HepG2 (cell line): Measurements from ENCODE around the gene MRPL14. TPM values are rescaled to one million over a fixed set of nuclear protein-coding genes. Genes with fewer than 3 reads are reported as not detected.

Experiments
- CHCHD3 ChIP-seq: sonication (generic); formaldehyde crosslinking; IDR thresholded peaks from 2 replicates; pipeline ENCODE4 v1.8.0; 2022; ENCODE audit warnings: mild to moderate bottlenecking, missing genetic modification reagents, moderate library complexity
- FOXO1 ChIP-seq: sonication (generic); formaldehyde crosslinking; IDR thresholded peaks from 2 replicates; pipeline ENCODE4 v1.4.0; 2020; ENCODE audit warnings: missing genetic modification reagents
- GZF1 ChIP-seq: sonication (generic); formaldehyde crosslinking; IDR thresholded peaks from 2 replicates; pipeline ENCODE4 v1.5.1; 2020; ENCODE audit warnings: mild to moderate bottlenecking, missing genetic modification reagents
- JDP2 ChIP-seq: sonication (generic); formaldehyde crosslinking; IDR thresholded peaks from 2 replicates; pipeline ENCODE4 v1.8.1; 2022; ENCODE audit warnings: missing genetic modification reagents, borderline replicate concordance
- NFKB2 ChIP-seq: sonication (generic); formaldehyde crosslinking; IDR thresholded peaks from 2 replicates; pipeline ENCODE4 v1.4.0; 2020; ENCODE audit warnings: missing genetic modification reagents, borderline replicate concordance
- POGZ ChIP-seq: sonication (generic); formaldehyde crosslinking; IDR thresholded peaks from 2 replicates; pipeline ENCODE4 v1.4.0; 2020; ENCODE audit warnings: mild to moderate bottlenecking, missing genetic modification reagents
- RXRA ChIP-seq: sonication (generic); formaldehyde crosslinking; IDR thresholded peaks from 2 replicates; pipeline ENCODE4 v1.5.1; 2020; ENCODE audit warnings: missing genetic modification reagents
- ZMYM4 ChIP-seq: sonication (generic); formaldehyde crosslinking; IDR thresholded peaks from 2 replicates; pipeline ENCODE4 v1.8.1; 2023; ENCODE audit warnings: mild to moderate bottlenecking, missing genetic modification reagents
- ZNF101 ChIP-seq: sonication (generic); formaldehyde crosslinking; IDR thresholded peaks from 2 replicates; pipeline ENCODE4 v1.4.0; 2020; ENCODE audit warnings: mild to moderate bottlenecking, low read depth, missing genetic modification reagents, borderline replicate concordance
- ZNF282 ChIP-seq: fragments of 450-650 bp; IDR thresholded peaks from 2 replicates; pipeline ENCODE4 v1.6.1; 2018; ENCODE audit not compliant: partially characterized antibody
- ZNF335 ChIP-seq: sonication (generic); formaldehyde crosslinking; IDR thresholded peaks from 2 replicates; pipeline ENCODE4 v1.4.0; 2020; ENCODE audit warnings: missing genetic modification reagents
- ZNF501 ChIP-seq: sonication (generic); formaldehyde crosslinking; IDR thresholded peaks from 2 replicates; pipeline ENCODE4 v1.5.1; 2020; ENCODE audit warnings: mild to moderate bottlenecking, moderate library complexity, missing genetic modification reagents
- polyA plus RNA-seq, 8 experiments: library from polyadenylated mRNA; depleted of rRNA in 3 of 8; stranded (reverse) in 7 of 8; unstranded in 1 of 8; fragments of >200 nt; fragmentation: Illumina TruSeq in 4 of 8; extraction: Trizol in 4 of 8; gene quantifications; 2 replicates each; pipeline versions ENCODE4 v1.2.1 to v1.2.3, GENCODE V29; 2011 to 2016; ENCODE audit warnings: low read depth in 4 of 8, missing spikeins in 1 of 8, mixed read lengths in 1 of 8; ENCODE audit not compliant: insufficient read depth in 1 of 8
- total RNA-seq, 5 experiments: library from RNA; depleted of rRNA; stranded (reverse); fragments of >200 nt; fragmentation: Illumina TruSeq; extraction: Trizol; gene quantifications; 2 replicates each; pipeline ENCODE4 v1.2.3, GENCODE V29; 2016; ENCODE audit warnings: low read depth in 1 of 5
- TF ChIP-seq, protein P1 (sequence below): IDR thresholded peaks from 2 replicates; pipeline ENCODE4 v1.6.1; 2016; ENCODE audit warnings: low read depth
- TF ChIP-seq, protein P2 (sequence below): sonication (generic); formaldehyde crosslinking; IDR thresholded peaks from one replicate; pipeline ENCODE4 v1.5.1; 2020; ENCODE audit warnings: mild to moderate bottlenecking, missing genetic modification reagents; ENCODE audit errors: not compliant biosample characterization
- TF ChIP-seq, protein P3 (sequence below), 2 experiments: sonication (generic) in 1 of 2; formaldehyde crosslinking in 1 of 2; IDR thresholded peaks; 2 replicates each; pipeline versions ENCODE4 v1.6.1 to v1.9.0; 2014 to 2022; ENCODE audit warnings: antibody characterized with exemption in 1 of 2, borderline replicate concordance in 1 of 2, inconsistent platforms in 1 of 2, low read depth in 1 of 2, missing genetic modification reagents in 1 of 2

MRPL14 gene
- total and polyA plus RNA-seq, 2 of the 13 experiments (the other 11 are each of a cell fraction or from before 2014, with no cell fraction given): 157 to 178 TPM

GRCh38 chr6:44064948-44065272 is 62.3 kb downstream of the MRPL14 start (continued):
- TF ChIP-seq RXRA (no peak), NFKB2 (CRISPR knock-in tag) (no peak), POGZ (CRISPR knock-in tag) (no peak), ZNF101 (CRISPR knock-in tag) (no peak), FOXO1 (CRISPR knock-in tag) (no peak), ZNF501 (CRISPR knock-in tag) (no peak), ZMYM4 (CRISPR knock-in tag) (no peak), CHCHD3 (CRISPR knock-in tag) (no peak), GZF1 (CRISPR knock-in tag) (no peak), ZNF282 (no peak), ZNF335 (CRISPR knock-in tag) (no peak), JDP2 (no peak)
- TF ChIP-seq, protein P1, sequence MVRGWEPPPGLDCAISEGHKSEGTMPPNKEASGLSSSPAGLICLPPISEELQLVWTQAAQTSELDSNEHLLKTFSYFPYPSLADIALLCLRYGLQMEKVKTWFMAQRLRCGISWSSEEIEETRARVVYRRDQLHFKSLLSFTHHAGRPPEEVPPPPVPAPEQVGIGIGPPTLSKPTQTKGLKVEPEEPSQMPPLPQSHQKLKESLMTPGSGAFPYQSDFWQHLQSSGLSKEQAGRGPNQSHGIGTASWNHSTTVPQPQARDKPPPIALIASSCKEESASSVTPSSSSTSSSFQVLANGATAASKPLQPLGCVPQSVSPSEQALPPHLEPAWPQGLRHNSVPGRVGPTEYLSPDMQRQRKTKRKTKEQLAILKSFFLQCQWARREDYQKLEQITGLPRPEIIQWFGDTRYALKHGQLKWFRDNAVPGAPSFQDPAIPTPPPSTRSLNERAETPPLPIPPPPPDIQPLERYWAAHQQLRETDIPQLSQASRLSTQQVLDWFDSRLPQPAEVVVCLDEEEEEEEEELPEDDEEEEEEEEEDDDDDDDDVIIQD: no peak
- TF ChIP-seq, protein P2, sequence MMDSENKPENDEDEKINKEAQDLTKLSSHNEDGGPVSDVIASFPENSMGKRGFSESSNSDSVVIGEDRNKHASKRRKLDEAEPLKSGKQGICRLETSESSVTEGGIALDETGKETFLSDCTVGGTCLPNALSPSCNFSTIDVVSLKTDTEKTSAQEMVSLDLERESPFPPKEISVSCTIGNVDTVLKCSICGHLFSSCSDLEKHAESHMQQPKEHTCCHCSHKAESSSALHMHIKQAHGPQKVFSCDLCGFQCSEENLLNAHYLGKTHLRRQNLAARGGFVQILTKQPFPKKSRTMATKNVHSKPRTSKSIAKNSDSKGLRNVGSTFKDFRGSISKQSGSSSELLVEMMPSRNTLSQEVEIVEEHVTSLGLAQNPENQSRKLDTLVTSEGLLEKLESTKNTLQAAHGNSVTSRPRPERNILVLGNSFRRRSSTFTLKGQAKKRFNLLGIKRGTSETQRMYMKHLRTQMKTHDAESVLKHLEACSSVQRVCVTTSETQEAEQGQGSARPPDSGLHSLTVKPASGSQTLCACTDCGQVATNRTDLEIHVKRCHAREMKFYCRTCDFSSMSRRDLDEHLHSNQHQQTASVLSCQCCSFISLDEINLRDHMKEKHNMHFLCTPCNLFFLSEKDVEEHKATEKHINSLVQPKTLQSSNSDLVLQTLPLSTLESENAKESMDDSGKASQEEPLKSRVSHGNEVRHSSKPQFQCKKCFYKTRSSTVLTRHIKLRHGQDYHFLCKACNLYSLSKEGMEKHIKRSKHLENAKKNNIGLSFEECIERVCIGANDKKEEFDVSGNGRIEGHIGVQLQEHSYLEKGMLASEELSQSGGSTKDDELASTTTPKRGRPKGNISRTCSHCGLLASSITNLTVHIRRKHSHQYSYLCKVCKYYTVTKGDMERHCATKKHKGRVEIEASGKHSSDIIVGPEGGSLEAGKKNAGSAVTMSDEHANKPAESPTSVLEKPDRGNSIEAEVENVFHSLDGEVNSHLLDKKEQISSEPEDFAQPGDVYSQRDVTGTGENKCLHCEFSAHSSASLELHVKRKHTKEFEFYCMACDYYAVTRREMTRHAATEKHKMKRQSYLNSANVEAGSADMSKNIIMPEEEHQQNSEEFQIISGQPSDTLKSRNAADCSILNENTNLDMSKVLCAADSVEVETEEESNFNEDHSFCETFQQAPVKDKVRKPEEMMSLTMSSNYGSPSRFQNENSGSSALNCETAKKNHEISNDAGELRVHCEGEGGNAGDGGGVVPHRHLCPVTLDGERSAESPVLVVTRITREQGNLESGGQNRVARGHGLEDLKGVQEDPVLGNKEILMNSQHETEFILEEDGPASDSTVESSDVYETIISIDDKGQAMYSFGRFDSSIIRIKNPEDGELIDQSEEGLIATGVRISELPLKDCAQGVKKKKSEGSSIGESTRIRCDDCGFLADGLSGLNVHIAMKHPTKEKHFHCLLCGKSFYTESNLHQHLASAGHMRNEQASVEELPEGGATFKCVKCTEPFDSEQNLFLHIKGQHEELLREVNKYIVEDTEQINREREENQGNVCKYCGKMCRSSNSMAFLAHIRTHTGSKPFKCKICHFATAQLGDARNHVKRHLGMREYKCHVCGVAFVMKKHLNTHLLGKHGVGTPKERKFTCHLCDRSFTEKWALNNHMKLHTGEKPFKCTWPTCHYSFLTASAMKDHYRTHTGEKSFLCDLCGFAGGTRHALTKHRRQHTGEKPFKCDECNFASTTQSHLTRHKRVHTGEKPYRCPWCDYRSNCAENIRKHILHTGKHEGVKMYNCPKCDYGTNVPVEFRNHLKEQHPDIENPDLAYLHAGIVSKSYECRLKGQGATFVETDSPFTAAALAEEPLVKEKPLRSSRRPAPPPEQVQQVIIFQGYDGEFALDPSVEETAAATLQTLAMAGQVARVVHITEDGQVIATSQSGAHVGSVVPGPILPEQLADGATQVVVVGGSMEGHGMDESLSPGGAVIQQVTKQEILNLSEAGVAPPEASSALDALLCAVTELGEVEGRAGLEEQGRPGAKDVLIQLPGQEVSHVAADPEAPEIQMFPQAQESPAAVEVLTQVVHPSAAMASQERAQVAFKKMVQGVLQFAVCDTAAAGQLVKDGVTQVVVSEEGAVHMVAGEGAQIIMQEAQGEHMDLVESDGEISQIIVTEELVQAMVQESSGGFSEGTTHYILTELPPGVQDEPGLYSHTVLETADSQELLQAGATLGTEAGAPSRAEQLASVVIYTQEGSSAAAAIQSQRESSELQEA (CRISPR knock-in tag): no peak
- TF ChIP-seq, protein P3, sequence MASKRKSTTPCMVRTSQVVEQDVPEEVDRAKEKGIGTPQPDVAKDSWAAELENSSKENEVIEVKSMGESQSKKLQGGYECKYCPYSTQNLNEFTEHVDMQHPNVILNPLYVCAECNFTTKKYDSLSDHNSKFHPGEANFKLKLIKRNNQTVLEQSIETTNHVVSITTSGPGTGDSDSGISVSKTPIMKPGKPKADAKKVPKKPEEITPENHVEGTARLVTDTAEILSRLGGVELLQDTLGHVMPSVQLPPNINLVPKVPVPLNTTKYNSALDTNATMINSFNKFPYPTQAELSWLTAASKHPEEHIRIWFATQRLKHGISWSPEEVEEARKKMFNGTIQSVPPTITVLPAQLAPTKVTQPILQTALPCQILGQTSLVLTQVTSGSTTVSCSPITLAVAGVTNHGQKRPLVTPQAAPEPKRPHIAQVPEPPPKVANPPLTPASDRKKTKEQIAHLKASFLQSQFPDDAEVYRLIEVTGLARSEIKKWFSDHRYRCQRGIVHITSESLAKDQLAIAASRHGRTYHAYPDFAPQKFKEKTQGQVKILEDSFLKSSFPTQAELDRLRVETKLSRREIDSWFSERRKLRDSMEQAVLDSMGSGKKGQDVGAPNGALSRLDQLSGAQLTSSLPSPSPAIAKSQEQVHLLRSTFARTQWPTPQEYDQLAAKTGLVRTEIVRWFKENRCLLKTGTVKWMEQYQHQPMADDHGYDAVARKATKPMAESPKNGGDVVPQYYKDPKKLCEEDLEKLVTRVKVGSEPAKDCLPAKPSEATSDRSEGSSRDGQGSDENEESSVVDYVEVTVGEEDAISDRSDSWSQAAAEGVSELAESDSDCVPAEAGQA (IDR thresholded peaks at IDR 0.05; ENCODE audit: low read depth): no peak
- TF ChIP-seq, protein P3 (CRISPR knock-in tag; IDR thresholded peaks at IDR 0.05; ENCODE audit: borderline replicate concordance): no peak
